Activated CD8-positive, alpha-beta memory T cell treated with anti-CD3 and anti-CD28 coated beads, Interleukin-2, amount 50 U/mL, for 1 hour (primary cell): Measurements from ENCODE around the gene VDR.
"Not testable (repeated sequence)": the region's sequence is repeated elsewhere in the genome, so short reads cannot be mapped to it uniquely, and the experiment has no call there.

Experiments
- DNase-seq: peaks from one replicate; pipeline ENCODE4 v3.0.0-alpha.2; 2020; ENCODE audit errors: extremely low read depth

Gene VDR

DNA sequence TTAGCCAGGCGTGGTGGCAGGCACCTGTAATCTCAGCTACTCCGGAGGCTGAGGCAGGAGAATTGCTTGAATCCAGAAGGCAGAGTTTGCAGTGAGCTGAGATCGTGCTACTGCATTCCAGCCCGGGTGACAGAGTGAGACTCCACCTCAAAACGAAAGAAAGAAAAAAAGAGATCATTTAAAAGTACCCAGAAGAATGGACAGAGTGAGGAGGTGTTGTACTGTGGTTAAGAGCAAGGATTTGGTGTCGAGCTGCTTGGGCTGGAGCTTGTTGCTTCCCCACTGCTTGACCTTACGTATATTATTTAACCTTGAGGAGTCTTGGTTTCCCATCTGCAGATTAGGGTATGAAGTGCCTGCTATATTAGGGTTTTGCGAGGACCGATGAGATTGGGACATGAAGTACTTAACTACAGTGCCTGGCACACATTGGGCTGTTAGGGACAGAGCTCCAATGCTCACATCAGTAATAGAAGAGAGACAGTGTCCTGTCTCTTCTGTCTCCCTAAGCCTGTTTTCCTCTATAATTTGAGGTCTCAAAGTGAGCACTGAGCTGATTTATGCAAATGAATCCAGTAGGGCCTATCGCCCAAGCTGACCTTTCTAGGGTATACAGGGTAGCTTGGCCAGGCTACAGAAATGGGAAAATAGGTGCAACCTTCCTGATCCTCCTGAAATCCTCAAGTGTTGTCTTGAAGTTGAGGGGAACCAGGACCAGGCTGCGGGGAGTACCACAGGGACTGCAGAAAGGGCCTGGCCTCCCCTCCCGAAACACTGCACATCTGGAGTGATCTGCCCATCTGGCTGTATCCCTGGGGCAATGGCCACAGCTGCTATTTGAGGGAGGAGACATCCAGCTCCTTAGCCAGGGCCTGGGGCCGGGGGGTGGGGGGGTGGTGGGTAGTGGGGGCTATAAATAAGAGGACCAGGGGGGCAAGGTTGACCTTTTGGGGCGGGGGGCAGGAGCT is 76.5 kb downstream of the VDR start:
- no peak for DNase-seq

DNA sequence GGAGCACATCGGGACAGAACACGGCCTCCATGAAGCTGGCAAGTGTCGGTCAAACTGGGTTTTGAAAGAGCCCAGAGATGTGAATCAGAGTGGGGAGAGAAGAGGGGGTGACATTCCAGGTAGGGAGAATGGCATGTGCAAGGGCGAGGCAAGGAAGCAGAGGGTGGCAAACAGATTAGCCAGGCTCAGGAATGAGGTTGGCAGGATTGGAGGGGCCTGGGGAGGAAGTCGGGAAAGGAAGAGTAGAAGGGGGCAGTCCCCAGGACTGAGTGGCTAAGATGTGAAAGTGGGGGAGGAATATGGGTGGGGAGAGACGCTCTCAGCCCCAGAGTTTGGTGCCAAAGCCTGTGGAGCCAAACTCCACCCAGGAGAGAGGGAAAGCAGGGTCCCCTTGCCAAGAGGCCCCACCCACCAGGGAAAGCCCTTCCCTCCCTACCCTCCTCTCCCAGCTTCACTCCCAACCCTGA is 79.6 kb downstream of the VDR start:
- no peak for DNase-seq

DNA sequence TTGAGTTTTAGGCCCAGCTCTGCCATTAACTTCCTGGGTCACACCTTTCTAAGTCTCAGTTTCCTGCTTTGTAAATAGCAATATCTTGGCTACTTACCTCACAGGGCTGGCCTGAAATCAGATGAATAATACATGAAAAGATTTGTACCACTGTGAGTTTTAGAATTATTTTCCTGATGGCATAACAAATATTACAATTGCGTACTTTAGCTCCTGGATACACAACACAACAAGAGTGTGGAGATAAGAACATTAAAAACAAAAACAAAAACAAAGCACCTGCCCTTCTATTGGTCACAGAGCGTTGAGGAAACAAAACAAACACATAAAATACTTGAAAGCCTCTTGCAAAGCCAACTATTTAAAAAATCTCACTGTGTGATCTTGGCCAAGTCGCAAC is 80.2 kb downstream of the VDR start:
- DNase-seq, result no peak

DNA sequence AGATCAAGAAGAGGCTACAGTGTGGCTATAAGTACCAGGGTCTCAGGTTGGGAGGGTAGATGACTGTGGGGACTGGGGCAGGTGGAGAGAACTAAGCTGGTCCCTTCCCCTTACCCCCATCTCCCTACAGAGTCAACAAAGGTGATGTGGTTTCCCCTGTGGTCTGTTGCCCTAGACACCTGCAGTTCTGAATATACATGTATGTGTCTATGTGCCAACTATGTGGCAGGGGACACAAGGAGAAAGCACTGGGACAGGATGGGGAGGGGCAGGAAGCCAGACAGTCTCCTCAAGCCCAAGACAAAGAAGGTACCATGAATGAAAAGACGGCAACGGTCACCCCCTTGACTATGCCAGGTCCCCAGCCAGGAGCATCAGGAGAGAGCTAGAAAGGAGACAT is 80.6 kb downstream of the VDR start:
- no peak for DNase-seq

DNA sequence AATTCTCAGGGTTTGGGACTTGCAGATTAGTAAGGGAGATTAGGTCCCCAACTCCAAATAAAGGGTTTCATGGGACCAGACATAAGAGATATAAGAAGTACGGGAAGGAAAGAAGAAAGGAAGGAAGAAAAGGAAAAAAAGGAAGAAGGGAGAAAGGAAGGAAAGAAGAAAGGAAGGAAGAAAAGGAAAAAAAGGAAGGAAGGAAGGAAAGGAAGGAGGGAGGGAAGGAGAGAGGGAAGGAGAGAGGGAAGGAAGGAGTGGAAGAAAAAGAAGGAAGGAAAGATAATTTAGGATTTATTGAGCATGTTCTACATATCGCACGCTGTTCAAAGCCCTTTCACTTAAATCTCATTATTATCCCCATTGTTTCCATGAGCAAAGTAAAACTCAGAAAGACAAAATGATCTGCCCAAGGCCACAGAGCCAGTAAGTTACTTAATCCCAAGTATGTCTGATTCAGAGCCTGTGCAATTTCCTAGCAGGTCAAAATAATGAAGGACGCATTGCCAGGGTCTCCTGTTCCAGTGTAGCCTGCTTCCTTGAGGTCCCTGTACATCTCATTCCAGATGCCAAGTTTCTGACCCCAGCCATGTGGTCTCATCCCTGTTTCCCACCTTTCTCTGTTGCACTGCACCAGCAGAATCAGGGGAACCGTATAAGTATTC is 81.2 kb downstream of the VDR start:
- DNase-seq, result no peak

DNA sequence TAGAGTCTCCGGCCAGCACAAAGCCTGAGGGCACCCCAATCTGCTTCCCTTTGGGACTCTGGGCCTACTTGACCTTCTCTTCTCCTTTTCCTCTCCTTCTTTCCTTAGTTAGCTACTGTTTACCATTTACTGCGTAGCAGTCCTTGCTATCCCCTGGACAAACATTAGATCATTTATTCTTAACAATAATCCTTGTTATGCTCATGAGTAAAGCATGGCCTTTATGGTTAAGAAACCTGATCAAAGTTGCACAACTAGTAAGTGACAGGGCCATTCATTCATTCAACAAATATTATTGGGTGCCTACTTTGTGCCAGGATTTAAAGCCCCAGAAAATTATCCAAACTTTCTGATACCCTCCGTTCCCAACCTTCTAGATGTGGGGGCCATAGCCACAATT is 81.9 kb downstream of the VDR start:
- no peak for DNase-seq

DNA sequence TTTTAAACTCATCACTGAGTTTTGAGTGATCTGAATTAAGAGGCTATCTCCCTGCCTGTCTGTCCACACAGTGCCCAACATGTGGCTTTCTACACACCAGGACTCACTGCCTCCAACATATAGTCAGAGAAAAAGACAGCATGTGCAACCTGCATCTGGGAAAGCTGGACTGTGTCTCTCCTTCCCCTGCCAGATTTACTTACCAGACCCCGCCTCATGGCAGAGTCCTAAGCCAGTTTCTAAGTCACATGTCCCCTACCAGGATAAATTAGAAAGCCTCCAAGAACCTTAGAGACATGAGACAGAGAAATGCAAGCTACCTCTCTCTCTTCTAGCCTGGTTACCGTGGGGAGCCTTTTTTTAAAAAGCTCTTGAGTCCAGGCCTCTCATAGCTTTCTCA is 82.4 kb downstream of the VDR start:
- no peak for DNase-seq

DNA sequence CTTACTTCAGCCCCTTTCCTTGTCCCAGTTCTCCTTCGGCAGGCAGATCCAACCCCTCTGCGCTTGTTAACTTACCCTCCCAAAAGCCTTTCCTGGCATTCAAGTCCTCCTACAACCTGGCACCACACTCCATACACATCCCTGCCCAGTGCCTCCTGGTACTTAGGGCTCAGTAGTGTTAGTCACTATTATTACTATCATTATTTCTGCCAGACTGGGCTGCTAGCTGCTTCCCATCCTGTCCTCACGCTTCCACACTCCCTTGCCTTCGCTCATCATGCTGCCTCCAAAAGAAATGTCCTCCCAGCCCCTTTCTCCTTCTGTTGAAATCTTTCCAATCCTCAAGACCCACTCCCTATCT is 83.5 kb downstream of the VDR start:
- no peak for DNase-seq

DNA sequence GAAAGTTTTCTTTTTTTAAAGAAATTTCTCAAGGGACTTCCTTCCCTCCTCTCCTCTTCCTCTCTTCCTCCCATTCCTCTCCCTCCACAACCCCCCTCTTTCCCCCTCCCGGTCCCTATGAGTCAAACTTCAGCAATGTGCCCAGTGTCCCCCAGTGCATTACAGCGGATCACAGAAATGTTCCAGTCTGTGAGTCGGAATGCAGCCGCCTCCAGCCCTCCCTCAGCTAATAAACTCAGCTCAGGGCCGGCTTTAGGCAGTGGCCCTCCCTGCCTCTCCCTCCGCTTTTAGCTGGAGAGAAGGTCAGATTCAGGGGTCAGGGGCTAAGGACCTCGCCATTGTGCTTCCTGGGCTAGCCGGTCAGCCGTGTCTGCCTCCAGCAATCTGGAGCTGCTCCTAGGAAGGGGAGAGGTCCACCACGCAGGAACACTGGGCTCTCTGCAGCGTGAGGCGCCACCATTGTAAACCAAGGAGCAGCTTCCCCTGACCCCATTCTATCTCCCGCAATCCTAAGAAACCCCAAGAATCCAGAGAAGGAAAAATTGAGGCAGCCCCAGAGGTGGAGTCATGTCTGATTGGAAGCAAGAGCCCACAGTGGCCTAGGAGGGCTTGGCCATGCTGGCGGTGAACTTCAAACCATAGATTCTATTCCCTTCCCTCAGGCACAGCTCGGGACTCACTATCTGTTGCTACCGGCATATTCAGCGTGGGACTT is 84.0 kb downstream of the VDR start:
- DNase-seq, result no peak

DNA sequence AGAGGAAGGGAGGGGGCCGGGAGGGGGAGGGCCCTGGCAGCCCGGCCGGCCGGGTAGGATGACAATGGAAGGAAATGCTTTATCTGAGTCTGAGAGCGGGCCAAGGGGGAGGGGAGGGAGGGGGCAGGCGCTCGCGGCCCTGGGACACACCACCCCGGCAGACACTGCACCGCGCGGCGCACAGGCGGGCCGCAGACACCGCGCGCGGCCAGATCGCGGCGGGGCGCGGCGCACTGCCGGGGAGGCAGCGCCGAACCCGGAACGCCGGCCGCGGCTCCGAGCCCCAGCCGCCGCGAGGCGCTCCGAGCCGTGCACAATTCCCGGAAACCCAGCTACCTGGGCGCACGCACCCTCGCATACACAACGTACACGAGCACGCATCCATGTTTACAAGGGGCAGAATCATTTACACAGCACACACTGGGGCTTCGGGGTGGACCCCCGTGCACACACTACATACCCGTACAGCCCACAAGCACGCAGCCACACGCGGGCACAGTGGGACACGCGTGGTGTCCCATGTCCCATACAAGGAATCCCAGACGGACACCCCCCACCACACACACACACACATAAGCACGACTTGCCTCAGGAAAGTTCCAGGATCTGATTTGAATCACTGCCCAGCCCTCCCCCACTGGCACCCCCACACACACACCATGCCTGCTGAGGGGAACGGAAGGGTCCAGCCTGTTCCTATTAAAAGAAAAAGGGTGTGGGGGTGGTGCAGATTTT is 84.7 kb downstream of the VDR start, which contains the start of gene HDAC7:
Gene HDAC7, minus strand, starts transcription at position 8 of the 735 bp plus-strand sequence. CDS start 118 bp downstream, outside the sequence.
- no peak for DNase-seq

DNA sequence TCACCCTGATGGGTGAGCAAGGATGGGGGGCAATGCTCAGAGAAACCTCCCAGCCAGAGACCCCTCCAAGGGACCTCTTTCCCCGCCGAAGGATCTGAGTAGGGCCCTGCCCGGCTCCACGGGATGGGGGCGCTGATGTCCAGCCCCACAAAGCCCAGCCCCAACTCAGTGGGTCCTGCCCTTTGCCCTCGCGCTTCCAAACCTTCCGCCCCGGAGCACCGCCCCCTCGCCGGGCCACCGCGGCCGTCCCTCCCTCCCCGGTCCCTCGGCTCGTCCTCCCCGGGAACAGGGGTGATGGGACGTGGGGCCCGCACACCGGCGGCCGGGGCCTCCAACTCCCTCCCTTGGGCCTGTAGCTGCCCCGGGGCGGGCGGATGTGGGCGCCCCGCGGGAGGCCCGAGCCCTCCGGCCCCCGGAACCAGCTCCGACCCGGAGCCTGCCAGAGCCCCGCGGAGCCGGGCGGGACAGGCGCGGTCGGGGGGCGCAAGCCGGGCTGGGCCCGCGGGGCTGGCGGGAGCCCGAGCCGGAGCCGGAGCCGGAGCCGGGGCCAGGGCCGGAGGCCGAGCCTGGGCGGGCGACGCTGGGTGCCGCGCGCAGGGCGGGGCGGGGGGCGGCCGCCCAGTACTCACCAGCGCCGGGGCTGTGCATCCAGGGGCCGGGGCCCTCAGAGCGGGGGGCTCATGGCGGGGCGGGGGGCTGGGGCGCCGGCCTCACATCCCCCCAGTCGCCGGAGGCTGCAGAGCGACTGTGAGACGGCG is 85.5 kb downstream of the VDR start:
- no peak for DNase-seq

DNA sequence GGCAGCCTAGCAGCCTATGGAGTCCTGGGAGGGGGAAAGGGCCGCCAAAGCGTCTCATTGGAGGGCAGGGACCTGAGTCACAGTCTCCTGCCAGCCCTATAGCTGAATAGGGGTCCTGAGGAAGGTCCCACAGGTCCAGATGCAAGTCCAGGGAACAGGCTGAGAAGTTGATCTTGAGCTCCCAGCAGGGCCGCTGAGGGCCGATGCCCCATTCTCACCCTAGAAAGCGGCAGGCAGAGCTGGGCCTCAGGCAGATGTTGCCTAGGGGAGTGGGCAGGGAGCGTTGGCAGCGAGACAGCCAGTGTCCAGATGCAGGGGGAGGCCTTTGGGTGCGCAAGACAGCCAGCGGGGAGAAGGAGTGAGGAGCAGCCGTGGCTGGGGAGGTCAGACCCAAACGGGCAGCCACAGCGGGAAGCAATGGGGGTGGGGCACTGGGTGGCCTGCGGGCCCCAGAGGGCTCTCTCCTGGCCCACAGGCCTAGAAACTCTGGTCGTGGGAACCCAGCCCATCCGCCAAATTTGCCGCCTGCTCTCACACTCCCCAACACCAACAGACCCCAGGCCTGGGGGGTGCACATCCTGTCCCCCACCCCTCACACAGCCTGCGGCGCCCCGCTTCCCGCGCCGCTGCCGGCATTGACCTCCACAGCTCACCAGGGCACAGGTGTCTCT is 86.2 kb downstream of the VDR start:
- DNase-seq, result no peak

DNA sequence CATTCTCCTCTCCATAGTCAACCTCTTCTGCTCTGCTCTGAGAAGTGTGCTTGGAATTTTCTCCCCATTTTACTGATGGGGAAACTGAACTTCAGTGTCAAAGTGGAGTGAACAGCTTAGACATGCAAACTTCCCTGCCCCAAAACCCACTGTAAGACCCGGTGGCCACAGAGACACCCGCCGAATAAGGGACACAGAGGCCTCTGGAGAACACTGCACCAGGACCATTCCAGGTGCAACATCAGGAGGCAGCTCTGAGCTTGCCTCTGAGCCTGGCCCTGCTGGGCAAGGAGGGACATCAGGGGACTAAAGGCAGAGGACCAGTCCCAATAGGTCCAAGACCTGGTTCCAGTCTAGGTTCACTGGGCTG is 86.8 kb downstream of the VDR start:
- no peak for DNase-seq

DNA sequence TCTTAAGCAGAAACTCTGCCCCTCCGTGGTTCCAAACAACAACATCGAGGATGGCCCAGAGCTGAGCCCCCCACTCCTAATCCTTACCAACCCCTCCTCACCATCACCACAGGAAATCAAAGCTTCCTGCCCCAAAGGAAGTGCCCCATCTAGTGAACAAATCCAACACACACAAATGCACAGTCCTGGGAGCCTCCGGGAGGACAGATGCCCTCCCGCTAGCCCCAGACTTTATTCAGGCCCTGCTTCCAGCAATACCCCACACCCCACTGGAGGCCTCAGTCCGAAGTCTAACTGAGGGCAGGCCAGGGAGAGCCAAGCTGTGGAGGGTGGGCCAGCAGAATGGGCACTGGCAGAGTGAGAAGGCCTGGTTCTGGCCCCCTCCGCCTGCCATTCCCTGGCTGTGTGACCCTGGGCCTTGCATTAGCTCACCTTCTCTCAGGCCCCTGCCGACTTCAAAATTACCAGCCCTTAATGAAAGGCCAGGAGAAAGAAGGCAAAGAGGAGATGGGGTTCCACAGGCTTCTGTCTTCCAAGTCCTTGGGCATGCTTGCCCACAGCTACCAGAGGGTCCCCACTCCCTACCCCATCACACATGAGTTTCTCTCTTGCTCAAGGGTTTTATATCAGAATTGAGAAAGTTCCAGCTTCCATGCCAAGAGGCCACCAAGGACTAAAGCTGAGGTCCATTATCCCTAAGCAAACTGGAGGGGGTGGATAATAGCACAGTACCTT is 87.4 kb downstream of the VDR start:
- DNase-seq, result no peak

DNA sequence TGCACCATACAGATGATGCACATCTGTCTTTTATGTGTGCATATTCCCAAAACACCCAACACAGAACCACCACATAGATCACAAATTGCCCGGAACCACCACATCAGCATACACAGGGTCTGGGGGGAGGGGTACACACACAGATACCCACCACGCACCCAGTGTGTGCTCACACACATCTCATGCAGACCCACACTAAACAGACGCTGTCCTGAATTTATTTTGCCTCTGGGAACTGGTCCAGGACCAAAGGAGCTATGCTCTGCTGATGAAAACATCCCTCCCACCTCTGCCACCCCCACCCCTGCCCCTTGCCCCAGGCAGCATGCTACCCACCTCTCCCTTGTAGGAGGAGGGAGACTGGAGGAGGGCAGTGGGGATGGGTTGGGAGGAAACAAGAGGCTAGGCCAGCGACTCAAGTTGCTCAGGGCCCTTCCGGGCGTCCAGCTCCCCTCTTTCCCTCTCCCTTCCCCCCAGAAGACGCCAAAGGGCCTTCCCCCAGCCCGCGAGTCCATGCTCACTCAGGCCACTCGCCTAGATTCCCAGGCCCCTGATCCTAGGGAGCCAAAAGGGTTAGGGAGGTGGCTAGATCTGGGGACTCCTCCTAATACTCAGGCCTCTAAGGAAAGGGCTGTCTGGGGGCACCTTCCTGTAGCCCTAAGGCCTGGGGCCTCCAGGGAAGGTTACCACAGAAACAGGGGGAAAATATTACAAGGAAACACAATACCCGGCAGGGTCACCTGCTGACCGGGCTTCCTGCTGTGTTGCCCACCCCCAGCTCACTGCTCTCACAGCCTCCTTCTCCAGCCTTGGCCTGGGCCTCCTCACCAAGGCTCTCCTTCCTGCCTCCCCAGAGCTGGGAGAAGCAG is 88.2 kb downstream of the VDR start:
- DNase-seq, result no peak

DNA sequence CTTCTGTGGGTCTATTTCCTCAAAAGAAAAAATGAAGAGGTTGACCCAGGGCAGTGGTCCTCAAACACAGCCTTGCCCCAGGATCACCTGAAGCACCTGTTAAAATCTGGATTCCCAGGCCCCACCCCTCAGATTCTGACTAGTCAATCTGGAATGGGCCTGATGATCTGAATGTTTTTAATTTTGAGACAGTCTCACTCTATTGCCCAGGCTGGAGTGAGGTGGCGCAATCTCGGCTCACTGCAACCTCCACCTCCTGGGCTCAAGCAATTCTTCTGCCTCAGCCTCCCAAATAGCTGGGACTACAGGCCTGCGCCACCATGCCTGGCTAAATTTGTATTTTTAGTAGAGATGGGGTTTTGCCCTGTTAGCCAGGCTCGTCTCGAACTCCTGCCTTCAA is 89.3 kb downstream of the VDR start:
- not testable (repeated sequence) for DNase-seq

DNA sequence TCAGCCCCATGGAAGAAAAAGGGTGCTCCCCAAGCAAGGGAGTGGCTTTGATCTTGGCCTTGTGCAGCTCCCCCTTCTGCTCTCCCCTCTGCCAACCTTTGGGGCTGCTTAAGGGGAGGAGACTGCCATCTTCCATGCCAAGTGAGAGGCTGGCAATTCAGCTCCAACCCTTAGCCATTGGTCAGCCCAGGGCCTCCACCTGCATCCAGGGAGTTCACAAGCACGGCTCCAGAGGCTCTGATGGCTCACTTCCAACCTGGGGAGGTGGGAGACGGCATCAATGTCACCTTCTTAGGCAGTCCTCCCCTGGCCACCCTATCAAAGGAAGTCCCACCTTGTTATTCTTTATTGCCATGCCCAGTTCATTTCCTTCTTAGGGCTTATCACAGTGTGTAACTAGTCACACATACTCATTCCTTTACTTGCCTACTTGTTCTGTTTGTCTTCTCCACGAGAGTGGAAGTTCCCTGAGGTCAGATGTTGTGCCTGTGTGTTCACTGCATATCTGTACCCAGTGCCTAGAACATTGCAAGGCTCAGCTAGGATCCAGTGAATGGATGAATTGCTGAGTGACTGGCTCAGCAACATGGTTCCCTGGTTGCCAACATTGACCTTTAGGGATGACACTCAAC is 90.1 kb downstream of the VDR start:
- no peak for DNase-seq

DNA sequence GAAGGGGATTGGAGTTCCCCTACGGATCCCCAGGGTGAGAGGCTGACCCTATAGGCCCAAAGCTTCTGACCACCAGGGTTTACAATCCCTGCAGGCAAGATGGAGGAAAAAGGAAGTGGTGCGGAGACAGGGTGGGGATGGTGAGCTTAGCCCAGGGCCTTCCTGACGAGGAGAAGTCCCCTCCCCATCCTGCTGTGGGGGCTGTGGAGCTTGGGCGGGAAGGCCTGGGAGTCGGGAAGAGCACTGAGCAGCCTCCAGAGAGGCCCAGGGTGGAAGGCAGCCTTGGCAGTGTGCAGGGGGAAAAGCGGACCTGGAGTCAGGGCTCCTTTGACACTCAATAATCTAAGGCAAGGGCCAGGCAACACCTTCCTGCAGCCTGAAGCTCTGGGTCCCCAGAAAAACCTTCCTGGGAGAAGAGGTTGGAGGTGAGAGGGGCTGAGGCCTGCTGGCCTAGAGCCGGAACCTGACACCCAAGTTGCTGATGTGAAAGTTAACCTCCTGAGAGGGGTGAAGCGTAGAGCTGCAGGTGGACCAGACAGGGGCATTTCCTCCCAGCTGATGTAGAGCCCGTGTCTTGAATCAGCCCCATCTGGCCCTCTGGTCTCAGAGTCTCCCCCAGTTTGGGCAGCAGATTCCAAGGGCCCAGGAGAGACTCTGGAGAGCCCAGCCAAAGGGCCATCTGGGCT is 91.1 kb downstream of the VDR start:
- no peak for DNase-seq
